GM18517 (cell line): ENCODE results near the gene DET1.
"Not testable (repeated sequence)": the region's sequence is repeated elsewhere in the genome, so short reads cannot be mapped to it uniquely, and the experiment has no call there.

Source experiments
- ATAC-seq: cut with Tn5 transposase; IDR thresholded peaks from one replicate; pipeline ENCODE4 v1.9.1; 2021; ENCODE audit warnings: mild to moderate bottlenecking, moderate library complexity; ENCODE audit not compliant: unreplicated experiment

Gene DET1

DNA sequence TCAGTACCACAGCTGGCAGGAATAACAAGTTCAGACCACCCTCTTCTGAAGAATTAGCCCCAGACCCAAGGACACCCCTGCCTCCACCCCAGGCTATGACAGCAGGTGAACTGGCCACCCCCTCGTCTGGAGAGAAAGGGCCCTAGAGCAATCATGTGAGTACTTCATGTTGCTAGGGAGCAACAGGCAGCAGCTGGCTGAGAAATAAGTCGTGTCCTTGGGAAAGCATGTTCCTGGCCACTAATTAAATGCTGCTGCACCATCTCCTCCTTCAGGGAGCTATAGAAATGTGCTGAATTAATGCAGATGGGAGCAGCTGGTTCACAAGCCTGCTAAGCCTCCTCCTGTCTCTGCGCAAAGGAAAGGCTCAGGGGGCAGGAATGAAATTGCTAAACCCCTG is 47.5 kb downstream of the DET1 start:
- ATAC-seq, result no peak

GRCh38 chr15:88497109-88497765 is 49.2 kb downstream of the DET1 start:
- ATAC-seq, result no peak

DNA sequence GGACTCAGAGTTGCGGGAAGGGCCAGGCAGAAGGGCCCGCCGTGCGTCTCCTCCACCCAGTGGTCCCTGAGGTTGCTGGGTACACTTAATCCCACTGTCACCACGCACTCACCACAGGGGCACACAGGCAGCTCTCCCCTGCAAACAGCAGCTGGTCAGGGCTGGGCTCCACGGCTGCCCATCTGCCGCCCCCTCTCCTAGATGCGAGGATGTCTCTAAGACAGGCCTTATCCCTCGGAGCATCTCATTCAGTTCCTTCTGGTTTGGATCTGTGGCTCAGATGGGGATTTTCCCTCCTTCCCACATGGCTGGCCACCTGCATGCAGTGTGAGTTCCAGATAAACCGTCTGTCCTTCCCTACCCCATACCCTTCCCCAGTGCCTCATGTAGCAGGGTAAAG is 52.6 kb downstream of the DET1 start:
- ATAC-seq, result no peak

GRCh38 chr15:88491158-88491557 is 55.3 kb downstream of the DET1 start:
- no peak for ATAC-seq

GRCh38 chr15:88490036-88490435 is 56.4 kb downstream of the DET1 start:
- no peak for ATAC-seq

- ATAC-seq, result no peak
Measured at GRCh38 chr15:88489321-88489720, 57.2 kb downstream of the DET1 start.

DNA sequence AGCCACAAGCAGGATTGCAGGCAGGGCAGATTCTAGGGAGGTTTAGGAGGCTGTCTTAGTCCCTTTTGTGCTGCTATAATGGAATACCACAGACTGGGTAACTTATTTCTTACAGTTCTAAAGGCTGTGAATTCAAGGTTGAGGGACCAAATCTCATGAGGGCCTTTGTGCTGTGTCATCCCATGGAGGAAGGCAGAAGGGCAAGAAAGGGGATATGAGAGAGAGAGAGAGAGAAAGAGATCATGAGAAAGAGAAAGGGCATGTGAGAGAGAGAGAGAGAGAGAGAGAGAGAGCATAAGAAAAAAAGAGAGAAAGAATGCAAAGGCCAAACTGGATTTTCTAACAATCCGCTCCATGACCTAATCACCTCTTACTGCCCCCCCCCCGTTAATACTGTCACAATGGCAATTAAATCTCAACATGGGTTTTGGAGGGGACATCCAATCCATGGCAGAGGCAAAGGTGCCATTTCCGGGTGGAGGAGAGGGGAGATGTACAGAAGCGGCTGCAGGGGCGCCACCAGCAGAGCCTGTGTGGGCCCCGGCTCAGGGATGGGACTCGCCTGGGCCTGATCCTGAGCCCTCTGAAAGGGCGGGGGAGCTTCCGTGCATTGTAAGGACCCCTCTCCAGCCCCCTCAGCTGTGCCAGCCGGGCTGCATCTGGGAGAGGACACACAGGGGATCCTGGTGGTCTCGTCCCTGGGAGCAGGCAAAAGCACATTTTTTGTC is 58.5 kb downstream of the DET1 start:
- no peak for ATAC-seq

DNA sequence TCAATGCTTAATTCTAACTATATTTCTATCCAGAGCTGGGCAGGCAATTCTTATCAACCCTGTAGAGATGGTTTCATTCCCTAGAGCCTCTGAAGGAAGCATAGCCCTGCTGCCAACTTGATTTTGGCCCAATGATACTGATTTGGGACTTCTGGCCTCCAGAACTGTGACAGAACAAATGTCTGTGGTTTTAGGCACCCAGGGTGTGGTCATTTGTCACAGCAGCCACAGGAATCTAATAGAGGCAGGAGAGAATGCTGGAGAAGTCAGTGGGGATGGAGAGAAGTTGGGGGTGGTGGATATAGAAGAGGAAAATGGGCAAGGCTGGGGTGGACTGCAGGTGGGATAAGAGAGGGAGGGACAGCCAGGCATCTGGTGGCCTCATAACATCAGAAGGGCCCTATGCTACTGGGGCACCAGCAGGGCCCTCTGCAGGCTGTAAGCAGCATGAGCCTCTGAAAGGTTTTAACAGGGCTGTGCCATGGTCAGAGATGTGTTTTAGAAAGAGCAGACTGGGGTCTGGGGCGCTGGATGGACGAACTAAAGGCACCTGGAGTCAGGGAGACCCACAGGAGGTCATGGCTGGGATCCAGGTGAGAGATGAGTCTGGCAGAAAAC is 59.2 kb downstream of the DET1 start:
- ATAC-seq, result no peak

GRCh38 chr15:88484682-88485331 is 61.7 kb downstream of the DET1 start:
- no peak for ATAC-seq

DNA sequence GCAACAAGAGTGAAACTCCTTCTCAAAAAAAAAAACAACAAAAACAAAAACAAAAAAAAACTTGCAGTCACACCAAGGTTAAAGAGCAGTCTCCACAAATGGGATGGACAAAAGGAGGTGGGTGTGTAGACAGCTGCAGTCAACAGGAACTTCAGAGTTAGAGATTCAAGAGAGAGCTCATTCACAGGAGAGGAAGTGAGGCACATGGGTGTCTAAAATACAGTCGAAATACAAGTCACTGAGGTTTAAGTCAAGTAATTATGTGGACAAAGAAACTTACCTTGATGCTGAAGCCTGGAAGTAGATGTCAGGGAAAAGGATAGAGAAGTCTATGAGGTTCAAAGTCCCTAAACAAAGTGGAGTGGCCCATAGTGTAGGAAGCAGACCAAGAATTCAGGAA is 64.2 kb downstream of the DET1 start:
- no peak for ATAC-seq

- ATAC-seq, result no peak
Measured at GRCh38 chr15:88480981-88481380, 65.5 kb downstream of the DET1 start.

DNA sequence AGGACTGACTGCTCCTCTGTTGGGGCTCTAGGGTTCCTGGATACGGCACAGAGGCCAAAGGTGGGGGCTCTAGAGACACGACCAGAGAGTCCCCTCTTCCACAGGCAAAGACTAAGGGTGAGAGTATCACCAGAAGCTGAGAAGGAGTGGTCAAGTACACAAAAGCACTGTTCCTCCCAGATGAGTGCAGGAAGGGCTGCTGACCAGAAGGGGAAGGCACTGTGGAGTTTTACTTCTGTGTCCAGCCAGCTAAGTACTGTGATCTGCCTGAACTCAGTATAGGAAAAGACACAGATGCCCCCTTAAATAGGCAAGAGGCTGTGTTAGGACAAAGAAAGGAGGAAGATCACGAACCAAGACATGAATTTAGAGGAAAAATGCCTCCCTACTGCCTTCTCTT is 67.3 kb downstream of the DET1 start:
- ATAC-seq, result no peak

- ATAC-seq, result no peak
Measured at GRCh38 chr15:88477904-88478303, 68.6 kb downstream of the DET1 start.

DNA sequence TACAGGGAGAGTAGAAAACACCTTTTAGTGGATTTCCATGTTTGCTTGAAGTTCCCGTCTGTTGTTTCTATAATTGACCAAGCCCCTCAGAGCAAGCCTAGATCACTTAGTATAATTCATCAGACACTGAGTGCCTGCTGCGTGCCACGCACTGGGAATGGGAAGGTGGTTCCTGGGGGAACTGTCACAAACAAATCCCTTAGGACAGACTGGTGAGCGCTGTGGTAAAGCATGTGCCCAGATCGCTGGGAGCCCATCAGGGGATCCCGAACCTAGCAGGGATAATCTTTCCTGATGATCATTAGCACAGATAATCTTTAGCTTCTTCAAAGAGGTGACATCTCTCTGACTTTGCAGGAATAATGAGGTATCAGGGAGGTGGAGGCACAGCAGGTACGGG is 69.4 kb downstream of the DET1 start:
- no peak for ATAC-seq

- ATAC-seq, result no peak
Measured at GRCh38 chr15:88476635-88477060, 69.8 kb downstream of the DET1 start.

GRCh38 chr15:88473661-88474293 is 72.7 kb downstream of the DET1 start:
- not testable (repeated sequence) for ATAC-seq

DNA sequence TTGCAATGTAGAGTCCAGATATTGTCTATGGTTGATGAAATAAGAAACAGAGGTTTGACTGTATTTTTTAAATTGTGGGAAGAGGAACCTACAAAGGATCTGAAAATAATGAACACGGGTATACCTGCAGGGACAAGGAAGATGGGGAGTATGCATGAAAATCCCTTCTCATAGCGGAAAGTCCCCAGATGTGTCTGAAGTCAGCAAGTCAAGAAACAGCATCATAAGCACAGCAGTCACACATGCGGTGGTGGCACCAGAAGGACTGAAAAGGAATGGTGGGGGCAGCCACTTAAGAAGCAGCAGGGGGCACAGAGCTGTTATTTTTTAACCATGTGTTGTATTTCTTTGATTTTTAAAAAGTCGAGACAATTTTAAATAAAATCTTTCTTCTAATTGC is 74.3 kb downstream of the DET1 start:
- ATAC-seq, result no peak

GRCh38 chr15:88470625-88471372 is 75.7 kb downstream of the DET1 start:
- no peak for ATAC-seq

GRCh38 chr15:88469321-88469720 is 77.2 kb downstream of the DET1 start:
- ATAC-seq, result no peak

DNA sequence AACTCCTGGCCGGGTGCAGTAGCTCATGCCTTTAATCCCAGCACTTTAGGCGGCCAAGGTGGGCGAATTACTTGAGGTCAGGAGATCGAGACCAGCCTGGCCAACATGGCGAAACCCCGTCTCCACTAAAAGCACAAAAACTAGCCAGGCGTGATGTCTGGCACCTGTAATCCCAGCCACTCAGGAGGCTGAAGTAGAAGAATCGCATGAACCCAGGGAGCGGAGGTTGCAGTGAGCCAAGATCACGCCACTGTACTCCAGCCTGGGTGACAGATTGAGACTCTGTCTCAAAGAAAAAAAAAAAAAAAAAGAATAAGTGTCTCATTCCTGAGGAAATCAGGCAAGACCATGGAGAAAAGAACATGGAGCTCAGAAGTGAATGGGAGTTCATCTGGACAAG is 77.8 kb downstream of the DET1 start:
- not testable (repeated sequence) for ATAC-seq
